SK-N-SH treated with all-trans-retinoic acid at 6 μM for 48 hours (cell line): ENCODE measurements around the gene MFNG.
"Not testable (repeated sequence)": the region's sequence is repeated elsewhere in the genome, so short reads cannot be mapped to it uniquely, and the experiment has no call there.

Experiments used
- ATAC-seq: fragments of 200-7000 bp; cut with Tn5 transposase; 3 replicates; pipeline ENCODE4 v1.9.1; 2020; ENCODE audit warnings: mild to moderate bottlenecking, moderate library complexity
- ARNTL ChIP-seq: fragments of 450-650 bp; formaldehyde crosslinking; IDR thresholded peaks from 2 replicates; pipeline ENCODE4 v1.5.0; 2020; ENCODE audit warnings: low read depth, mild to moderate bottlenecking, moderate library complexity, borderline replicate concordance
- BACH2 ChIP-seq: fragments of 250-450 bp; sonication (Bioruptor Pico); IDR thresholded peaks from 2 replicates; pipeline ENCODE4 v1.9.0; 2021; ENCODE audit warnings: mild to moderate bottlenecking, borderline replicate concordance
- ESRRG ChIP-seq: fragments of 250-450 bp; sonication (Bioruptor Pico); IDR thresholded peaks from 2 replicates; pipeline ENCODE4 v1.6.1; 2021; ENCODE audit warnings: mild to moderate bottlenecking
- GLIS3 ChIP-seq: fragments of 250-450 bp; sonication (Bioruptor Pico); IDR thresholded peaks from 2 replicates; pipeline ENCODE4 v1.5.0; 2020; ENCODE audit warnings: mild to moderate bottlenecking, moderate library complexity
- ISL1 ChIP-seq: fragments of 250-450 bp; sonication (Bioruptor Pico); IDR thresholded peaks from 2 replicates; pipeline ENCODE4 v2.1.2; 2022; ENCODE audit warnings: mild to moderate bottlenecking, moderate library complexity
- PPARA ChIP-seq: fragments of 250-450 bp; sonication (Bioruptor Pico); IDR thresholded peaks from 2 replicates; pipeline ENCODE4 v1.5.0; 2020; ENCODE audit warnings: mild to moderate bottlenecking, borderline replicate concordance
- RARB ChIP-seq: fragments of 250-450 bp; sonication (Bioruptor Pico); IDR thresholded peaks from 2 replicates; pipeline ENCODE4 v1.8.0; 2021; ENCODE audit warnings: mild to moderate bottlenecking, moderate library complexity
- TCF4 ChIP-seq: fragments of 250-450 bp; sonication (Bioruptor Pico); IDR thresholded peaks from 2 replicates; pipeline ENCODE4 v1.8.0; 2021; ENCODE audit warnings: mild to moderate bottlenecking, moderate library complexity, borderline replicate concordance
- TOX ChIP-seq: fragments of 250-450 bp; sonication (Bioruptor Pico); IDR thresholded peaks from 2 replicates; pipeline ENCODE4 v1.8.0; 2021; ENCODE audit warnings: mild to moderate bottlenecking, moderate library complexity, borderline replicate concordance
- ZC3H10 ChIP-seq: fragments of 250-450 bp; sonication (Bioruptor Pico); IDR thresholded peaks from 2 replicates; pipeline ENCODE4 v1.5.1; 2021; ENCODE audit warnings: mild to moderate bottlenecking, moderate library complexity
- ZFP3 ChIP-seq: fragments of 250-450 bp; sonication (Bioruptor Pico); IDR thresholded peaks from 2 replicates; pipeline ENCODE4 v1.5.0; 2020; ENCODE audit warnings: mild to moderate bottlenecking, moderate library complexity
- ZFP30 ChIP-seq: fragments of 450-650 bp; formaldehyde crosslinking; IDR thresholded peaks from 2 replicates; pipeline ENCODE4 v1.5.0; 2022; ENCODE audit warnings: mild to moderate bottlenecking, moderate library complexity
- ZNF565 ChIP-seq: fragments of 450-650 bp; formaldehyde crosslinking; conservative IDR thresholded peaks from 2 replicates; pipeline ENCODE4 v1.5.0; 2020; ENCODE audit warnings: low read depth, mild to moderate bottlenecking, moderate library complexity
- ZNF70 ChIP-seq: fragments of 450-650 bp; formaldehyde crosslinking; IDR thresholded peaks from 2 replicates; pipeline ENCODE4 v1.5.0; 2020; ENCODE audit warnings: mild to moderate bottlenecking, moderate library complexity
- ZNF8 ChIP-seq: fragments of 450-650 bp; formaldehyde crosslinking; IDR thresholded peaks from 2 replicates; pipeline ENCODE4 v1.5.0; 2020; ENCODE audit warnings: mild to moderate bottlenecking, moderate library complexity
- TF ChIP-seq, protein P1 (sequence below): fragments of 250-450 bp; sonication (Bioruptor Pico); IDR thresholded peaks from 2 replicates; pipeline ENCODE4 v1.5.0; 2020; ENCODE audit warnings: mild to moderate bottlenecking, moderate library complexity
- TF ChIP-seq, protein P2 (sequence below): fragments of 250-450 bp; sonication (Bioruptor Pico); IDR thresholded peaks from 2 replicates; pipeline ENCODE4 v1.8.0; 2021; ENCODE audit warnings: low read depth, mild to moderate bottlenecking, moderate library complexity, borderline replicate concordance
- TF ChIP-seq, protein P3 (sequence below): fragments of 250-450 bp; sonication (Bioruptor Pico); IDR thresholded peaks from 2 replicates; pipeline ENCODE4 v1.5.1; 2020; ENCODE audit warnings: low read depth, mild to moderate bottlenecking, moderate library complexity
- TF ChIP-seq, protein P4 (sequence below): fragments of 250-450 bp; sonication (Bioruptor Pico); IDR thresholded peaks from 2 replicates; pipeline ENCODE4 v1.8.0; 2020; ENCODE audit warnings: mild to moderate bottlenecking, moderate library complexity, borderline replicate concordance

MFNG gene

DNA sequence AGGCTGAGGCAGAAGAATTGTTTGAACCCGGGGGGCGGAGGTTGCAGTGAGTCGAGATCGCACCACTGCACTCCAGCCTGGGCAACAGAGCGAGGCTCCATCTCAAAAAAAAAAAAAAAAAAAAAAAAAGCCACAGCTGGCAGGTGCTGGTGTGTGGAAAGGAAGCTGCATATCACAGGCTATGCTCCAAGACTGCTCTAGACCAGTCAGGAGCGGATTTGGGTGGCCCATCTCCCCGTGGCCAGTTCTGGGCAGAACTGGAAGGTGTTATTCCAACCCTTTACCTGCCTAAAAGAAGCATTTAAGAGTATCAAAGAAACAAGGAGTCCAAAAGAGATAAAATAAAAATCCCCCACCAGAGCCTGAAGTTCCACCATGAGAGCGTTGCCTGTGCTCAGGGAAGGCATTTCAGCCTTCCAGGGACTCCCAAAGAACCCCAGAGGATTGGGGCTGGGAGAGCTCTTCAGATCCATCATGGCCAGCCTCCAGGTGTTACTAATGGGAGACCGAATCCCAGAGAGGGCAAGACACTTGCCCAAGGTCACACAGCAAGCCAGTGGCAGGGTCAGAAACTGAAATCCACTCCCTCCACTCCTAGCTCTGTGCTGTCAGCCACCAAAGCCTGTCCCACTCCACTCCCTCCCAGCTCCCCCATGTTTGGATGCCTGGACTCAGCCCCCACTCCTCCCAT, 14.3 kb downstream of the MFNG start:
- ATAC-seq, result no peak
- no peak for TF ChIP-seq PPARA (CRISPR knock-in tag)
- no peak for TF ChIP-seq ZFP3 (CRISPR knock-in tag)
- no peak for TF ChIP-seq ZNF565 (CRISPR knock-in tag)
- no peak for TF ChIP-seq TOX (CRISPR knock-in tag)

DNA sequence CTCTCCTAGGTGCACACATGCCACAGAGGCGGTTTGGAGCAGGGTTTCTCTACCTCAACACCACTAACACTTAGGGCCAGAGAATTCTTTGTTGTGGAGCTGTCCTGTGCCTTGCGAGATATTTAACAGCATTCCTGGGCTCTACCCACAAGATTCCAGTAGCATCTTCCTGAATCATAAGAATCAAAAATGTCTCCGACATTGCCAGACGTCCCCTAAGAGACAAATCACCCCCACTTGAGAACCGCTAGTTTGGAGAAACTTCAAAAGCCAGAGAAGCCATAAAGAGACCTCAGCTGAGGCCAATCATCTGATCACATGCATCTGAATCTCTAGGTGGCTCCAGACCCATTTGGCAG, 16.1 kb downstream of the MFNG start:
- ATAC-seq, result no peak; the same call in 2 of the 3 replicates

DNA sequence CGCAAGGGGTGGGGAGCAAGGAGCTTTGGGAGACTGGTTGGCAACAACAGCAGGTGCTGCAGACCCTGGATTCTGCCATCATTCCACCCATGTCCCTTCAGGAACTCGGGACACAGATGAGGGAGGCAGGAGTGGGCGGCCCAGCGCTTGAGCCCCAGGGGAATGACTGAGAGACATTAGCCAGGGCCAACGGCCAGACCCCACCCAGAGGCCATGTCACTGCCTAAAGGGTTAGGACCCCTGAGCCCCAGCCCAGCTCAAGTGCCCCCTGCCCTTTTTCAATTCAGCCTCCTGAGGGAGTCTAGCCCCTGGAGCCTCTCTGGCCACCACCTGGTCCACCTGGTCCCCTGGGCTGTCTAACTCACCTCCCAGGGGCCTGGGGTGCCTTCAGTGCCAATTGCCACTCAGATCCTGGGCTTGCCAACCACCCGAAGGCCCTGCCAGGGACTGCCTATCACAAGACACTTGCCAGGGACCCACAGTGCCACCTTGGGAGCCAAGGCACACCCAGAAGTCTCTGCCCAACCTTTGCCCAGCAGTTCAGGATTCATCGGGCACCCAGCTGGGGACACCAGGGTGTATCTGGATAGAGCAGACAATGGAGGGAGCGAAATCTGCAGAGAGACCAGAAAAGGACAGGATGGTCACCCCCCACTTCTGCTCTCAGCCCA, 16.6 kb downstream of the MFNG start:
- ATAC-seq, result no peak
- TF ChIP-seq, protein P1, sequence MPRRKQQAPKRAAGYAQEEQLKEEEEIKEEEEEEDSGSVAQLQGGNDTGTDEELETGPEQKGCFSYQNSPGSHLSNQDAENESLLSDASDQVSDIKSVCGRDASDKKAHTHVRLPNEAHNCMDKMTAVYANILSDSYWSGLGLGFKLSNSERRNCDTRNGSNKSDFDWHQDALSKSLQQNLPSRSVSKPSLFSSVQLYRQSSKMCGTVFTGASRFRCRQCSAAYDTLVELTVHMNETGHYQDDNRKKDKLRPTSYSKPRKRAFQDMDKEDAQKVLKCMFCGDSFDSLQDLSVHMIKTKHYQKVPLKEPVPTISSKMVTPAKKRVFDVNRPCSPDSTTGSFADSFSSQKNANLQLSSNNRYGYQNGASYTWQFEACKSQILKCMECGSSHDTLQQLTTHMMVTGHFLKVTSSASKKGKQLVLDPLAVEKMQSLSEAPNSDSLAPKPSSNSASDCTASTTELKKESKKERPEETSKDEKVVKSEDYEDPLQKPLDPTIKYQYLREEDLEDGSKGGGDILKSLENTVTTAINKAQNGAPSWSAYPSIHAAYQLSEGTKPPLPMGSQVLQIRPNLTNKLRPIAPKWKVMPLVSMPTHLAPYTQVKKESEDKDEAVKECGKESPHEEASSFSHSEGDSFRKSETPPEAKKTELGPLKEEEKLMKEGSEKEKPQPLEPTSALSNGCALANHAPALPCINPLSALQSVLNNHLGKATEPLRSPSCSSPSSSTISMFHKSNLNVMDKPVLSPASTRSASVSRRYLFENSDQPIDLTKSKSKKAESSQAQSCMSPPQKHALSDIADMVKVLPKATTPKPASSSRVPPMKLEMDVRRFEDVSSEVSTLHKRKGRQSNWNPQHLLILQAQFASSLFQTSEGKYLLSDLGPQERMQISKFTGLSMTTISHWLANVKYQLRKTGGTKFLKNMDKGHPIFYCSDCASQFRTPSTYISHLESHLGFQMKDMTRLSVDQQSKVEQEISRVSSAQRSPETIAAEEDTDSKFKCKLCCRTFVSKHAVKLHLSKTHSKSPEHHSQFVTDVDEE (CRISPR knock-in tag), result no peak
- no peak for TF ChIP-seq ZNF70 (CRISPR knock-in tag)
- no peak for TF ChIP-seq TOX (CRISPR knock-in tag)
- TF ChIP-seq, protein P2, sequence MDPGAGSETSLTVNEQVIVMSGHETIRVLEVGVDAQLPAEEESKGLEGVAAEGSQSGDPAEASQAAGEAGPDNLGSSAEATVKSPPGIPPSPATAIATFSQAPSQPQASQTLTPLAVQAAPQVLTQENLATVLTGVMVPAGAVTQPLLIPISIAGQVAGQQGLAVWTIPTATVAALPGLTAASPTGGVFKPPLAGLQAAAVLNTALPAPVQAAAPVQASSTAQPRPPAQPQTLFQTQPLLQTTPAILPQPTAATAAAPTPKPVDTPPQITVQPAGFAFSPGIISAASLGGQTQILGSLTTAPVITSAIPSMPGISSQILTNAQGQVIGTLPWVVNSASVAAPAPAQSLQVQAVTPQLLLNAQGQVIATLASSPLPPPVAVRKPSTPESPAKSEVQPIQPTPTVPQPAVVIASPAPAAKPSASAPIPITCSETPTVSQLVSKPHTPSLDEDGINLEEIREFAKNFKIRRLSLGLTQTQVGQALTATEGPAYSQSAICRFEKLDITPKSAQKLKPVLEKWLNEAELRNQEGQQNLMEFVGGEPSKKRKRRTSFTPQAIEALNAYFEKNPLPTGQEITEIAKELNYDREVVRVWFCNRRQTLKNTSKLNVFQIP (CRISPR knock-in tag), result no peak
- TF ChIP-seq ZFP30 (CRISPR knock-in tag), result no peak
- TF ChIP-seq ZFP3 (CRISPR knock-in tag), result no peak
- TF ChIP-seq RARB (CRISPR knock-in tag), result no peak
- no peak for TF ChIP-seq TCF4 (CRISPR knock-in tag)

More for the DNA sequence above, 16.1 kb downstream of the MFNG start:
- TF ChIP-seq ISL1 (no peak), ESRRG (CRISPR knock-in tag) (no peak), GLIS3 (CRISPR knock-in tag) (no peak), ZNF565 (CRISPR knock-in tag) (no peak), ZNF8 (no peak), RARB (CRISPR knock-in tag) (no peak)
- TF ChIP-seq, protein P3, sequence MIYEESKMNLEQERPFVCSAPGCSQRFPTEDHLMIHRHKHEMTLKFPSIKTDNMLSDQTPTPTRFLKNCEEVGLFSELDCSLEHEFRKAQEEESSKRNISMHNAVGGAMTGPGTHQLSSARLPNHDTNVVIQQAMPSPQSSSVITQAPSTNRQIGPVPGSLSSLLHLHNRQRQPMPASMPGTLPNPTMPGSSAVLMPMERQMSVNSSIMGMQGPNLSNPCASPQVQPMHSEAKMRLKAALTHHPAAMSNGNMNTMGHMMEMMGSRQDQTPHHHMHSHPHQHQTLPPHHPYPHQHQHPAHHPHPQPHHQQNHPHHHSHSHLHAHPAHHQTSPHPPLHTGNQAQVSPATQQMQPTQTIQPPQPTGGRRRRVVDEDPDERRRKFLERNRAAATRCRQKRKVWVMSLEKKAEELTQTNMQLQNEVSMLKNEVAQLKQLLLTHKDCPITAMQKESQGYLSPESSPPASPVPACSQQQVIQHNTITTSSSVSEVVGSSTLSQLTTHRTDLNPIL, result no peak
- TF ChIP-seq, protein P1 (CRISPR knock-in tag), result no peak

DNA sequence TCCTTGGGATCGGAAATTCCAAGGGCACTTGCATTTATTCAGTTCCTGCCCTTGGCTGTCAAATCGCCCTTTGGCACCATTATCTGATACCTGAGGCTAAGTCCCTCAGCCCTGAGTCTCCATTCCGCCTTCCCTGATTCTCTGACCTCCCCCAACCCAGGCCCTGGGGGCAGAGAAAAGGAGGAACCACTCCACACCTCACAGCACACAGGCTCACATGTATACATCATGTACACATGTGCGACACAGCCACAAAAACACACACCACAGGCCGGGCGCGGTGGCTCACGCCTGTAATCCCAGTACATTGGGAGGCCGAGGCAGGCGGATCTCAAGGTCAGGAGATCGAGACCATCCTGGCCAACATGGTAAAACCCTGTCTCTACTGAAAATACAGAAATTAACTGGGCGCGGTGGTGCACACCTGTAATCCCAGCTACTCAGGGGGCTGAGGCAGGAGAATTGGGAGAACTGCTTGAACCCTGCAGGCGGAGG, 17.9 kb downstream of the MFNG start:
- ATAC-seq, result not testable (repeated sequence)

DNA sequence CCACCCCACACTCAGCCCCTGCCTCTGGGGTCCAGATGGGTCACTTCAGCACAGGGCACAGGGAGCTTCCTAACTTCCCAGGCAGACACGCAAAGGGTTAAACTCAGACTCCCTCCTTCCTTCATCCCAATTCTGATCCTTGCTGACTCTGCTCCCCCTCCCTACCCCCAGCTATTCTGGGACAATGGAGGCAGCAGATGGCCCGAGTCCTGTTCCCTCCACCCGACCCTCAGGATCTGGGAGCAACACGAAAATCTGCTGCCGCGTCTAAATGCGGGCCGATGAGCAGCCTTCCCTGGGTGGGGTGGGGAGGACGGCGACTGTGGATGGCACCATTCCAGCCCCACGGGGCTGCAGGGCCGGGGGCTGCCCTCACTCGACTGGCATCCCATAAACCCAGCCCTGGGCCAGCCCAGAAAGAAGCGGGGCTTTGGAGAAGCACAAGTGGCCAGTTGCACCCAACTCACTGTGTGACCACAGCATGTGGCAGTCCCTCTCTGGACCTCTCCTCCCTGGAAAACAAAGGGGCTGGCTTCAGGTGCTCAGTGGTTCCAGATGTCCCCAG, 18.7 kb downstream of the MFNG start:
- TF ChIP-seq, protein P3, result no peak
- TF ChIP-seq ZNF70 (CRISPR knock-in tag) (no peak), ZNF8 (no peak), TCF4 (CRISPR knock-in tag) (no peak), ARNTL (CRISPR knock-in tag) (no peak), BACH2 (no peak), ZC3H10 (CRISPR knock-in tag) (no peak), ZNF565 (CRISPR knock-in tag) (no peak), ISL1 (no peak), TOX (CRISPR knock-in tag) (no peak), RARB (CRISPR knock-in tag) (no peak), PPARA (CRISPR knock-in tag) (no peak)
- TF ChIP-seq, protein P4, sequence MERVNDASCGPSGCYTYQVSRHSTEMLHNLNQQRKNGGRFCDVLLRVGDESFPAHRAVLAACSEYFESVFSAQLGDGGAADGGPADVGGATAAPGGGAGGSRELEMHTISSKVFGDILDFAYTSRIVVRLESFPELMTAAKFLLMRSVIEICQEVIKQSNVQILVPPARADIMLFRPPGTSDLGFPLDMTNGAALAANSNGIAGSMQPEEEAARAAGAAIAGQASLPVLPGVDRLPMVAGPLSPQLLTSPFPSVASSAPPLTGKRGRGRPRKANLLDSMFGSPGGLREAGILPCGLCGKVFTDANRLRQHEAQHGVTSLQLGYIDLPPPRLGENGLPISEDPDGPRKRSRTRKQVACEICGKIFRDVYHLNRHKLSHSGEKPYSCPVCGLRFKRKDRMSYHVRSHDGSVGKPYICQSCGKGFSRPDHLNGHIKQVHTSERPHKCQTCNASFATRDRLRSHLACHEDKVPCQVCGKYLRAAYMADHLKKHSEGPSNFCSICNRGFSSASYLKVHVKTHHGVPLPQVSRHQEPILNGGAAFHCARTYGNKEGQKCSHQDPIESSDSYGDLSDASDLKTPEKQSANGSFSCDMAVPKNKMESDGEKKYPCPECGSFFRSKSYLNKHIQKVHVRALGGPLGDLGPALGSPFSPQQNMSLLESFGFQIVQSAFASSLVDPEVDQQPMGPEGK (CRISPR knock-in tag), result no peak

More for the DNA sequence above, 18.7 kb downstream of the MFNG start:
- ATAC-seq, result no peak
